Astrocyte (in vitro differentiated cells and primary cell): Measurements from ENCODE around the gene MADD. TPM values are rescaled to one million over a fixed set of nuclear protein-coding genes. Genes with fewer than 3 reads are reported as not detected.

Experiments used
- DNase-seq: peaks from one replicate; pipeline ENCODE4 v3.0.0-alpha.2; 2010; ENCODE audit warnings: low read depth
- FAIRE-seq: peaks from 2 replicates; lab custom pipeline; 2011; peaks lifted over from hg19 to GRCh38; lab: Jason Lieb, UNC
- H2AFZ ChIP-seq: 2 replicates; pipeline ENCODE4 v1.6.0; 2012; ENCODE audit warnings: low read depth, low read length, inconsistent platforms
- H3K27ac ChIP-seq: 2 replicates; pipeline ENCODE4 v1.5.1; 2011; ENCODE audit warnings: low read depth, low read length, inconsistent platforms
- H3K27me3 ChIP-seq: 2 replicates; pipeline ENCODE4 v1.6.0; 2011; ENCODE audit warnings: low read length, inconsistent platforms; ENCODE audit not compliant: insufficient read depth
- H3K36me3 ChIP-seq: 2 replicates; pipeline ENCODE4 v1.5.1; 2011; ENCODE audit warnings: low read length, inconsistent platforms; ENCODE audit not compliant: insufficient read depth
- H3K4me1 ChIP-seq: 2 replicates; pipeline ENCODE4 v1.5.1; 2011; ENCODE audit warnings: low read length, inconsistent platforms; ENCODE audit not compliant: insufficient read depth
- H3K4me2 ChIP-seq: 2 replicates; pipeline ENCODE4 v1.6.0; 2012; ENCODE audit warnings: low read length, inconsistent platforms
- H3K4me3 ChIP-seq: 2 replicates; pipeline ENCODE4 v1.5.1; 2011; ENCODE audit warnings: low read depth, mild to moderate bottlenecking, low read length, inconsistent platforms; ENCODE audit not compliant: insufficient read depth
- H3K79me2 ChIP-seq: 2 replicates; pipeline ENCODE4 v1.6.0; 2012; ENCODE audit warnings: mild to moderate bottlenecking, low read length, inconsistent platforms; ENCODE audit not compliant: insufficient read depth
- H3K9ac ChIP-seq: 2 replicates; pipeline ENCODE4 v1.6.0; 2012; ENCODE audit warnings: mild to moderate bottlenecking, low read length, inconsistent platforms
- H3K9me3 ChIP-seq: 2 replicates; pipeline ENCODE4 v1.5.1; 2012; ENCODE audit warnings: low read depth, mild to moderate bottlenecking, low read length, inconsistent platforms; ENCODE audit not compliant: insufficient read depth
- H4K20me1 ChIP-seq: 2 replicates; pipeline ENCODE4 v1.6.0; 2012; ENCODE audit warnings: low read length, inconsistent platforms; ENCODE audit not compliant: insufficient read depth
- H3K27ac Mint-ChIP-seq: one replicate; pipeline ENCODE4 v1.8.0; 2021; ENCODE audit warnings: mild to moderate bottlenecking, mixed read lengths; ENCODE audit not compliant: unreplicated experiment
- H3K27me3 Mint-ChIP-seq: one replicate; pipeline ENCODE4 v1.8.0; 2021; ENCODE audit warnings: low read depth, mixed read lengths; ENCODE audit not compliant: unreplicated experiment
- H3K36me3 Mint-ChIP-seq: one replicate; pipeline ENCODE4 v1.8.0; 2021; ENCODE audit warnings: low read depth, mixed read lengths; ENCODE audit not compliant: unreplicated experiment
- H3K4me1 Mint-ChIP-seq: one replicate; pipeline ENCODE4 v1.8.0; 2021; ENCODE audit warnings: low read depth, mixed read lengths; ENCODE audit not compliant: unreplicated experiment
- H3K4me3 Mint-ChIP-seq: one replicate; pipeline ENCODE4 v1.8.0; 2021; ENCODE audit warnings: mild to moderate bottlenecking, moderate library complexity, mixed read lengths; ENCODE audit not compliant: unreplicated experiment
- H3K9me3 Mint-ChIP-seq: one replicate; pipeline ENCODE4 v1.8.0; 2021; ENCODE audit warnings: mild to moderate bottlenecking, mixed read lengths; ENCODE audit not compliant: unreplicated experiment
- CTCF ChIP-seq: IDR thresholded peaks from 2 replicates; pipeline ENCODE4 v1.5.1; 2011; ENCODE audit warnings: low read depth, mild to moderate bottlenecking, inconsistent platforms, low read length, moderate library complexity; ENCODE audit not compliant: insufficient read depth
- EZH2 ChIP-seq: IDR thresholded peaks from 2 replicates; pipeline ENCODE4 v1.6.1; 2012; ENCODE audit warnings: mild to moderate bottlenecking, low read length, inconsistent platforms; ENCODE audit not compliant: insufficient read depth
- total RNA-seq: library from RNA; stranded (reverse); gene quantifications from 2 replicates; pipeline ENCODE4 v1.2.1, GENCODE V29; 2021

Gene MADD
- total RNA-seq, 1 donor from 2014 or later: 22.9 TPM

- FAIRE-seq (no peak), DNase-seq (no peak)
- Histone ChIP-seq H3K27me3 (no peaks in the 10 kb centered on the region), H3K4me3 (no peak overlapping the region), H3K9me3 (no peaks in the 10 kb centered on the region), H3K4me2 (no peak overlapping the region), H3K79me2 (peaks cover 49% of the 10 kb centered on the region), H4K20me1 (peaks cover 54% of the 10 kb centered on the region), H3K27ac (no peak overlapping the region), H2AFZ (no peak overlapping the region), H3K4me1 (peaks cover 8% of the 10 kb centered on the region), H3K9ac (no peak overlapping the region), H3K36me3 (peaks cover 26% of the 10 kb centered on the region)
- peaks cover 11% of the 10 kb centered on the region for H3K4me1 Mint-ChIP-seq
- peaks cover 13% of the 10 kb centered on the region for H3K36me3 Mint-ChIP-seq
- no peaks in the 10 kb centered on the region for H3K27me3 Mint-ChIP-seq
- no peaks in the 10 kb centered on the region for H3K9me3 Mint-ChIP-seq
- no peak overlapping the region for H3K4me3 Mint-ChIP-seq
- TF ChIP-seq CTCF (no peak), EZH2 (no peak)
- H3K27ac Mint-ChIP-seq: no peak overlapping the region
Observed at GRCh38 chr11:47274495-47275235, 4.7 kb downstream of the MADD start.

- Mint-ChIP-seq H3K9me3 (no peaks in the 10 kb centered on the region), H3K27me3 (no peaks in the 10 kb centered on the region), H3K27ac (no peak overlapping the region), H3K4me1 (peaks cover 4% of the 10 kb centered on the region), H3K36me3 (peaks cover 19% of the 10 kb centered on the region), H3K4me3 (no peak overlapping the region)
- FAIRE-seq (no peak), DNase-seq (no peak)
- H3K27ac ChIP-seq: no peak overlapping the region
- TF ChIP-seq CTCF: no peak
- TF ChIP-seq EZH2: no peak
- H3K4me2 ChIP-seq: no peak overlapping the region
- H3K79me2 ChIP-seq: peaks cover 34% of the 10 kb centered on the region
- peaks cover 39% of the 10 kb centered on the region for H4K20me1 ChIP-seq
- H3K9me3 ChIP-seq: no peaks in the 10 kb centered on the region
- no peak overlapping the region for H3K4me3 ChIP-seq
- H2AFZ ChIP-seq: no peak overlapping the region
- no peak overlapping the region for H3K9ac ChIP-seq
- H3K27me3 ChIP-seq: no peaks in the 10 kb centered on the region
- H3K36me3 ChIP-seq: peaks cover 37% of the 10 kb centered on the region
- H3K4me1 ChIP-seq: no peaks in the 10 kb centered on the region
Observed at GRCh38 chr11:47276923-47277322, 7.0 kb downstream of the MADD start.

GRCh38 chr11:47278058-47278457 lies 8.1 kb downstream of the MADD start:
- FAIRE-seq: no peak

More at GRCh38 chr11:47278058-47278457, 8.1 kb downstream of the MADD start:
- Mint-ChIP-seq H3K4me1 (no peaks in the 10 kb centered on the region), H3K4me3 (no peak overlapping the region), H3K36me3 (peaks cover 25% of the 10 kb centered on the region), H3K27me3 (no peaks in the 10 kb centered on the region), H3K9me3 (no peaks in the 10 kb centered on the region), H3K27ac (no peak overlapping the region)
- Histone ChIP-seq H3K36me3 (peaks cover 45% of the 10 kb centered on the region), H3K9ac (no peak overlapping the region), H3K9me3 (no peaks in the 10 kb centered on the region), H3K4me1 (no peaks in the 10 kb centered on the region), H3K4me3 (no peak overlapping the region), H3K4me2 (no peak overlapping the region), H4K20me1 (peaks cover 28% of the 10 kb centered on the region), H2AFZ (no peak overlapping the region), H3K27me3 (no peaks in the 10 kb centered on the region), H3K79me2 (peaks cover 23% of the 10 kb centered on the region), H3K27ac (no peak overlapping the region)
- no peak for TF ChIP-seq EZH2
- no peak for TF ChIP-seq CTCF
- DNase-seq: no peak
